HG03354 (cell line): ENCODE data around the gene SERINC5.
A peak's percentile ranks its signal among the peaks of the same experiment; 100 is the strongest.

Experiments used
- ATAC-seq: cut with Tn5 transposase; IDR thresholded peaks from one replicate; pipeline ENCODE4 v1.9.1; 2021; ENCODE audit warnings: mild to moderate bottlenecking; ENCODE audit not compliant: unreplicated experiment, poor library complexity, severe bottlenecking

The SERINC5 gene

GRCh38 chr5:80259511-80260203 lies 3.8 kb upstream of the SERINC5 start:
- no peak for ATAC-seq

- ATAC-seq, result peak; percentile 40
These were observed 427 bp downstream of the SERINC5 start for GRCh38 chr5:80255431-80255810.

- ATAC-seq, result peak; percentile 0
These were observed 949 bp downstream of the SERINC5 start for GRCh38 chr5:80254767-80255430.

DNA sequence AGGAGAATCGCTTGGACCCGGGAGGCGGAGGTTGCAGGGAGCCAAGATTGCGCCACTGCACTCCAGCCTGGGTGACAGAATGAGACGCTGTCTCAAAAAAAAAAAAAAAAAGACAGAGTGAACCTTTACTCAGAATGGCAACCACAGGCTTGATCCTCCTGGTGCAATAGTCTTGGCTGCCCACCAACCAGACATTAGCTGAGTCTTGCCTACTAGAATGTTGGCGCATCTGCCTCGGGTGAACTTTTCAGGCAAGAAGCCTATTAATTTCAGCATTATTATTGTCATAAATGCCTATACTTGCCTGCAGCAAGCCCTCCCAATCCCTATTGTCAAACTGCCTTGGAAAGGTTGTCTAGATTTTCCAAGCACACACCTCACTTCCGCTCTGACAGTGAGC lies 4.2 kb downstream of the SERINC5 start:
- no peak for ATAC-seq

GRCh38 chr5:80250801-80251200 lies 5.0 kb downstream of the SERINC5 start:
- ATAC-seq, result no peak

GRCh38 chr5:80249901-80250300 lies 5.9 kb downstream of the SERINC5 start:
- no peak for ATAC-seq

GRCh38 chr5:80248378-80248777 lies 7.5 kb downstream of the SERINC5 start:
- peak; percentile 51 for ATAC-seq

DNA sequence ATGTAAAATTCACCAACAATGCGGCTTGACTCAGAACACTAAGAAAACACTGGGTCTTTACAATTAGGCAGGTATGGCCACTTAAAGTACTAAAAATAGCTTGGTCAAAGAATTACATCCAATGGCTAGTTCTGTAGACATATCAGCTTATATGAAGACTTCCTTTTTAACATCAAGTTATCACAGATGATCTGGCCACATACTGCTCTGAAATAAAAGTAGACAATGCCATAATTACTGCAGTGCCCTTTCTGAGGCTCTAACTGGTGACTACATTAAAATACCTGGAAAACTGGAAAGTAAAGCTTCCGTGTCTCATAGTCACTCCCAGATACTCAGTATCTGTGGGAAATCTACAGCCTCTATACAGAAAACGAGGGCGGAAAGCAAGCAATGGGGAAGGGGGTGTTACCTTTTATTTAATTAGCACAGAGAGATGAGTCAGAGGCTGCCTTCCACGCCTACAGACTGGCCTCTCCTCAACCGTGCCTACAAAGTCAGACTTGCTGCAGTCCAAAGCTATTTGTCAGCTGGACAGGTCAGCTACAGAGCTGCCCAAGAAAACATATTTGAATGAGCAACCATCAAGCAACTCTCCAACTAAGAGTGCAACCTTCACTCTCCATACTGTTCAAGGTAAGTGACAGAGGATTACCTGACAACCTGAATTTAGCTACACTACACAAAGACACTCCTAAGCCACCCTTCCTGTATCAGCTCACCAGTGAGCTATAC lies 8.7 kb downstream of the SERINC5 start:
- ATAC-seq, result peak; percentile 86

- no peak for ATAC-seq
These were observed 9.7 kb downstream of the SERINC5 start for GRCh38 chr5:80246001-80246758.

DNA sequence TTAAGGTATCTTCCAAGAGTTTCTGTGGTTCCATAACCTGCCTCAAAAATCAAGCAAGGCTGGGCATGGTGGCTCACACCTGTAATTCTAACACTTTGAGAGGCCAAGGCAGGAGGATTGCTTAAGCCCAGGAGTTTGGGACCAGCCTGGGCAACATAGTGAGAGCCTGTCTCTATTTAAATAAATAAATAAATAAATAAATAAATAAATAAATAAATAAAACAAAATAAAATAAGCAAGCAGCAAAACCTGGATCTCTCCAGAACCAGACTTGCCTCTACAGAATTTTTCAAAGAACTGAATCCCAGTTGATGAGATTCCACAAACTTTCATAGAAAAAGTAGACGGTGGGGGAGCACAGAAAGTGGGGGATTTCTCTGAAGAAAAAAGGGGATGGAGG lies 12.3 kb downstream of the SERINC5 start:
- ATAC-seq, result no peak

DNA sequence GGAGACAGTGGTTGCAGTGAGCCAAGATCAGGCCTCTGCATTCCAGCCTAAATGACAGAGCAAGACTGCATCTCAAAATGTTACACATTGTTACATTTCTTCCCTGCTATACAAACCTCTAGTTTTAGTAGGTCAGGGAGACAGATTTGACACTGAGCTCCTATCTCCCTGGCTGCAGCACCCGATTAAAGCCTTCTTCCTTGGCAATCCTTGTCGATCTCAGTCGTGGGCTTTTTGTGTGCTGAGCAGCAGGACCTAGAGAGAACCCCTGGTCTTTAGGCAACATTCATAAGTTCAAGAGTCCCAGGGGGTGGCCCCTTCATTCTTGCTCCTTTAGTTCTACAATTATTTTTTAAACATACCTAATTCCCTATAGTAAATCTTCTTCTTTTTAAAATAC lies 13.0 kb downstream of the SERINC5 start:
- ATAC-seq, result no peak

DNA sequence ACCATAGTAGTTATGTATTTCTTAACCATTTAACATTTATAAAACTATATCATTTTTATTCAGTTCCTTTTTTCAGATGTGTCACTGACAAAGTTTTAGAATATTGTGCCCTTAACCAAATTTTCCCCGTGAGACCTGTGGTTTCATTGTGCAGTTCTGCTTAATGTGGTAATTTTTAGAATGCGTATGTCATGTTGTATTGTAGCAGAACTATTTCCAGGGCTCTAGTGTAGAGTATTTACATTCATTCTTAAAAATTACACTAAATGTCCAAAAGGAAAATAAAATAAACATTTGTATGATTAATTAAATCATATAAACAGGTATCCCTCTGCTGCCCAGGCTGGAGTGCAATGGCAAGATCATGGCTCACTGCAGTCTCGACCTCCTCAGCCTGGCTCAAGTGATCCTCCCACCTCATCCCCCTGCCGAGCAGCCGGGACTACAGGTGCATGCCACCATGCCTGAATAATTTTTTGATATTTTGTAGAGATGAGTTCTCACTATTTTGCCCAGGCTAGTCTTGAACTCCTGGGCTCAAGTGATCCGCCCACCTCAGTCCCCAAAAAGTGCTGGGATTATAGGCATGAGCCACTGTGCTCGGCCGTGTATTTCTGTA lies 15.4 kb downstream of the SERINC5 start:
- no peak for ATAC-seq

GRCh38 chr5:80239680-80240367 lies 16.0 kb downstream of the SERINC5 start:
- ATAC-seq, result no peak

DNA sequence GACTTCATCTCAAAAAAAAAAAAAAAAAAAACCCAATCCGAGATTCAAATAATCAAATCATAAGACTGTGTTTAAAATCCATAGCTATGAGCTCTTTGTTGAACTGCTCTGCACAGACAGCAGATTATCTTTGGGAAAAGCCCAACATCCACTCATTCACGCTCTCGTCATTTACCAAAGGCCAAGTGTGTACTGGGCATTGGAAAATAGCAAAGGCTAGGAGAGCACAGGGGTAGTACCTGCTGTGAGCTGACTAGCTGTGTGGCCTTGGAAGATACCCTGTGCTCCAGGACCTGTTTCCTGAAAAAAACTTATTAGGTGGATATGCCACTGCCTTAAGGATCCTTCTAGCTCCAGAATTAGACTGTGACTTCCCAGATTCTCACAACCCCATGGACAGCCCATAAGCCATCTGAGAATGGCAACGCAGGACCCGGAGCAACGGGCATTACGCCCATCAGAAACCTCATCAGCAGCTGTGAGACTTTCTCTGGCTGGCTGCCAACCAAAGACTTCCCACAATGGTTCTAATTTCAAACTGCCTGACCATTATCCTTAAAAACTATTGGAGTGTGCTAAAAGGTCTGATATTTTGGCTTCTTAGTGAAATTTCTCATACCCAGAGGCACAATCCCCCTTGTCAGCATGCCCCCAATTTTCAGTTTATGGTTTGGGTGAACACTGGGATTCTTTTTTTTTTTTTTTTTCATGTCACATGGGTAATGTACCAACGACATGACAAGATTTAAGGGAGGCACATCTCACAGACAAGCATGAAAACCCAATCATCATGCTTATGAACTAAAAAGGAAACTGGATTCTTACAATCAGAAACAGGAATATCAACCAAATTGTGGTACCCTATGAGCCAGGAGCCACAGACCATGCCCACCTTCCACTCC lies 16.8 kb downstream of the SERINC5 start:
- no peak for ATAC-seq

- ATAC-seq, result no peak
These were observed 17.8 kb downstream of the SERINC5 start for GRCh38 chr5:80238097-80238496.

- ATAC-seq, result no peak
These were observed 18.6 kb downstream of the SERINC5 start for GRCh38 chr5:80237243-80237642.

DNA sequence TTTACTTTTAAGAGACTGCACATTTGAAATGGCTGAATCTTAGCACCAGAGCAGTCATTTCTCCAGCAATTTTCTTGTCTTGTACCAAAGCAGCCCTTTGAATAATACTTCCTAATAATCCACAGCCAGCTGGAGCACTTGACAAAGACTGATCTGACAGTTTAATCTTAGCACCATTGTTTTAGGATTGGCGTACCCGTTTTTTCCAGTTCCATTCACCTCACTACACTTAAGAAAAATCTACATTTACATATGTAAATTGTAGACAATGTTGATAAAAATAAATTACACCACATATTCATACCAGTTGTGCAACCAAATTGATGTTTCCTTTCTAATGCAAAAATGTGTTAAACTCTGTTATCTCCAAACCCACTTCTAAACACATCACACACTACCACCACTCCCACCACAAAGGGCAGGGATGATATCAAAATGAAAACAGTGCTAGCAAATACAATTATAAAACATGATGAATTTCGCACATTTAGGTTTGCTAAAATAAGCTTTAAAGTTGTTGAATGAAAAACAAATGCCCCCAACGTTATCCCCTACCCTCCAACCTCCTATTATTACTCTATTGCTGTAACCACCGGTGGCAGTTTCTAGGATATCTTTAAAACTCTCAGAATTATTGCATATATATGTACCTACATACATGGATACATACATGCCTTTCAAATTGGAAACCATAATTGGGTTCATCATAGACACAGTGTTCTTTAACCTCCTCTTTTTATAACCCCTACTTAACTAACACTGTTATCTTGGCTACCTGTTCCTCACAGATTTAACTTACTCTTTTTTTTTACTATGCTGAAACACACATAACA lies 21.5 kb downstream of the SERINC5 start:
- ATAC-seq, result no peak
